Panc1 (cell line): Measurements from ENCODE around the gene CYP27B1.

Experiments used
- POLR2AphosphoS5 ChIP-seq: IDR thresholded peaks from 2 replicates; pipeline ENCODE4 v1.6.1; 2012; ENCODE audit warnings: mild to moderate bottlenecking, low read depth, low read length, moderate library complexity
- SIN3A ChIP-seq: IDR thresholded peaks from 2 replicates; pipeline ENCODE4 v1.6.1; 2012; ENCODE audit warnings: low read depth, mild to moderate bottlenecking, low read length, moderate library complexity, borderline replicate concordance; ENCODE audit not compliant: insufficient read depth
- TCF7L2 ChIP-seq: IDR thresholded peaks from 2 replicates; pipeline ENCODE4 v1.6.1; 2011; ENCODE audit warnings: mild to moderate bottlenecking, low read depth, low read length, inconsistent platforms
- TF ChIP-seq, protein P1 (sequence below): fragments of 450-650 bp; IDR thresholded peaks from 2 replicates; pipeline ENCODE4 v1.5.1; 2017; ENCODE audit warnings: mild to moderate bottlenecking
- TF ChIP-seq, protein P2 (sequence below), 2 experiments: IDR thresholded peaks; 2 replicates each; pipeline ENCODE4 v1.6.1; 2011 to 2012; ENCODE audit warnings: low read depth in 2 of 2, control low read depth in 1 of 2, low read length in 1 of 2, mild to moderate bottlenecking in 1 of 2, moderate library complexity in 1 of 2; ENCODE audit not compliant: insufficient read depth in 1 of 2

DNA sequence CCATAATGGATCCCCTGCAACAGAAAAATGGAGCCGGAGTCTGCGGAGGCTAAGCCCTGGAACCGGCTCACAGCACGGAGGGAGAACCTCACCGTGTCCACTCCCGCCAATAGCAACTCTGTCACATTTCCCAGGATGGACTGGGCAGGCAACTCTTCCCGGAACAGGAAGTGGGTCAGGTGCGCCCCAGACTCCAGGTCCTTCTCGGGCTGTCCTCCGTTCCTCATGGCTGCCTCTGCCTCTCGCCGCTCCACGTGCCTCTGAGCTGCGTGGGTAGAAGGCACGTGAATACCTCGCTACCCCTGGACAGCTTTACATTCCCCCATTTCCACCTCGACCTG lies 2.2 kb downstream of the CYP27B1 start:
- TF ChIP-seq, protein P1, sequence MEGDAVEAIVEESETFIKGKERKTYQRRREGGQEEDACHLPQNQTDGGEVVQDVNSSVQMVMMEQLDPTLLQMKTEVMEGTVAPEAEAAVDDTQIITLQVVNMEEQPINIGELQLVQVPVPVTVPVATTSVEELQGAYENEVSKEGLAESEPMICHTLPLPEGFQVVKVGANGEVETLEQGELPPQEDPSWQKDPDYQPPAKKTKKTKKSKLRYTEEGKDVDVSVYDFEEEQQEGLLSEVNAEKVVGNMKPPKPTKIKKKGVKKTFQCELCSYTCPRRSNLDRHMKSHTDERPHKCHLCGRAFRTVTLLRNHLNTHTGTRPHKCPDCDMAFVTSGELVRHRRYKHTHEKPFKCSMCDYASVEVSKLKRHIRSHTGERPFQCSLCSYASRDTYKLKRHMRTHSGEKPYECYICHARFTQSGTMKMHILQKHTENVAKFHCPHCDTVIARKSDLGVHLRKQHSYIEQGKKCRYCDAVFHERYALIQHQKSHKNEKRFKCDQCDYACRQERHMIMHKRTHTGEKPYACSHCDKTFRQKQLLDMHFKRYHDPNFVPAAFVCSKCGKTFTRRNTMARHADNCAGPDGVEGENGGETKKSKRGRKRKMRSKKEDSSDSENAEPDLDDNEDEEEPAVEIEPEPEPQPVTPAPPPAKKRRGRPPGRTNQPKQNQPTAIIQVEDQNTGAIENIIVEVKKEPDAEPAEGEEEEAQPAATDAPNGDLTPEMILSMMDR, result no peak
- TF ChIP-seq, protein P2, sequence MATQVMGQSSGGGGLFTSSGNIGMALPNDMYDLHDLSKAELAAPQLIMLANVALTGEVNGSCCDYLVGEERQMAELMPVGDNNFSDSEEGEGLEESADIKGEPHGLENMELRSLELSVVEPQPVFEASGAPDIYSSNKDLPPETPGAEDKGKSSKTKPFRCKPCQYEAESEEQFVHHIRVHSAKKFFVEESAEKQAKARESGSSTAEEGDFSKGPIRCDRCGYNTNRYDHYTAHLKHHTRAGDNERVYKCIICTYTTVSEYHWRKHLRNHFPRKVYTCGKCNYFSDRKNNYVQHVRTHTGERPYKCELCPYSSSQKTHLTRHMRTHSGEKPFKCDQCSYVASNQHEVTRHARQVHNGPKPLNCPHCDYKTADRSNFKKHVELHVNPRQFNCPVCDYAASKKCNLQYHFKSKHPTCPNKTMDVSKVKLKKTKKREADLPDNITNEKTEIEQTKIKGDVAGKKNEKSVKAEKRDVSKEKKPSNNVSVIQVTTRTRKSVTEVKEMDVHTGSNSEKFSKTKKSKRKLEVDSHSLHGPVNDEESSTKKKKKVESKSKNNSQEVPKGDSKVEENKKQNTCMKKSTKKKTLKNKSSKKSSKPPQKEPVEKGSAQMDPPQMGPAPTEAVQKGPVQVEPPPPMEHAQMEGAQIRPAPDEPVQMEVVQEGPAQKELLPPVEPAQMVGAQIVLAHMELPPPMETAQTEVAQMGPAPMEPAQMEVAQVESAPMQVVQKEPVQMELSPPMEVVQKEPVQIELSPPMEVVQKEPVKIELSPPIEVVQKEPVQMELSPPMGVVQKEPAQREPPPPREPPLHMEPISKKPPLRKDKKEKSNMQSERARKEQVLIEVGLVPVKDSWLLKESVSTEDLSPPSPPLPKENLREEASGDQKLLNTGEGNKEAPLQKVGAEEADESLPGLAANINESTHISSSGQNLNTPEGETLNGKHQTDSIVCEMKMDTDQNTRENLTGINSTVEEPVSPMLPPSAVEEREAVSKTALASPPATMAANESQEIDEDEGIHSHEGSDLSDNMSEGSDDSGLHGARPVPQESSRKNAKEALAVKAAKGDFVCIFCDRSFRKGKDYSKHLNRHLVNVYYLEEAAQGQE (IDR thresholded peaks at IDR 0.05; ENCODE audit: insufficient read depth in 1 of 2, low read depth in 2 of 2, low read length in 1 of 2), result no peak
- TF ChIP-seq TCF7L2 (no peak), POLR2AphosphoS5 (no peak), SIN3A (no peak)
